HuH-7 (cell line): ENCODE results near the gene XCR1.

ENCODE experiments used
- DNase-seq: peaks from one replicate; pipeline ENCODE4 v3.0.0; 2011; ENCODE audit warnings: low spot score

XCR1 gene

GRCh38 chr3:45984331-45985312, 42.7 kb downstream of the XCR1 start:
- DNase-seq = no peak

DNA sequence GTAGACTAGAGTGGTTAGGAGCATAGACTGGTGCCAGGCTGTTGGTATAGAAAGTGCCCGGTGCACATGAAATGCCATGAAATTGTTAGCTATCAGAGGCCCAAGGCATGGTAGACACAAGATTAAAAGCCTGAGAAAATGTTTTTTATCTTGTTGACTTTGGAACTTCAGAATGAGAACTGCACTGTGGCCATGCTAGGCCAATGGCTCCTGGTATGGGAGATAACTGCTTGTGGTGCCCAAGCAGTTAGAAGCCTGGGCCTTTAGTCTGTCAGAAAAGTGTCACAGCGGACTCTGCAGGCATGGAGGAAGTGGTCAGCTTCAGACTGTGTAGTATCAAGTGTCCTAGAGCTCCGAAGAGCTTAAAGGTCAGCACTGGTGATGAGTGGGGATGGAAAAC, 43.5 kb downstream of the XCR1 start:
- DNase-seq = no peak

DNA sequence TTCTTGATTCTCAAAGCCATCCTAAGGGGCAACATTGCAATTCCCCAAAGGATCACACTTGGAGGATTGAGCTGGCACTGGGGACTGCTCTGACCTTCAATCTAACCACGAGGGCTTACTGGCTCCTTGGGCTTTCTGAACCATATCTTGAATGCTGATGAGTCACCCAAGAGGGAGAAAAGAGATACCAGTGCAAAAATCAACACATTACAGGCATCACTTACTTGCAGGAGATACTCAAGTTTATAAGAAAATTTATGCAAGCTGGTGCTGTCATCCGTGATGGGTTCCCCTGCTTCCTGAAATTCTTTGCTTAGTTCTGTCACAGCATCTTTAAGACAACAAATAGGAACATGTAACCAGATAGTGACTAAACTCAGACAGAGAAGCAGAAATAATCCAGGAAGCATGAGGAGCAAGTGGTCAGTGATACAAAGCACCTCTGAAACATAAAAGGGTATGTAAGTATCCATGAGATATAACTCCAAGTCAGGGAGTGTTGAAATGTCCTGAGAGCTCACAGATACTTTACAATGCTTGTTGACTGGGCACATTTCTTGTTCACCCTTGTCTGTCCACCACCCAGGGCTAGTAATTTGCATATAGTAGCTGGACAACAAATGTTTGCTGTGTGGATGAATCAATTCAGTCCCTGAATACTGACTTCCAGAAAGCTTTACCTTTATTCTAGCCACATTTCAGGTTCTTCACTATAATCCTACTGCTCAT, 45.8 kb downstream of the XCR1 start:
- no peak for DNase-seq

GRCh38 chr3:45980819-45981218, 46.5 kb downstream of the XCR1 start:
- no peak for DNase-seq

DNA sequence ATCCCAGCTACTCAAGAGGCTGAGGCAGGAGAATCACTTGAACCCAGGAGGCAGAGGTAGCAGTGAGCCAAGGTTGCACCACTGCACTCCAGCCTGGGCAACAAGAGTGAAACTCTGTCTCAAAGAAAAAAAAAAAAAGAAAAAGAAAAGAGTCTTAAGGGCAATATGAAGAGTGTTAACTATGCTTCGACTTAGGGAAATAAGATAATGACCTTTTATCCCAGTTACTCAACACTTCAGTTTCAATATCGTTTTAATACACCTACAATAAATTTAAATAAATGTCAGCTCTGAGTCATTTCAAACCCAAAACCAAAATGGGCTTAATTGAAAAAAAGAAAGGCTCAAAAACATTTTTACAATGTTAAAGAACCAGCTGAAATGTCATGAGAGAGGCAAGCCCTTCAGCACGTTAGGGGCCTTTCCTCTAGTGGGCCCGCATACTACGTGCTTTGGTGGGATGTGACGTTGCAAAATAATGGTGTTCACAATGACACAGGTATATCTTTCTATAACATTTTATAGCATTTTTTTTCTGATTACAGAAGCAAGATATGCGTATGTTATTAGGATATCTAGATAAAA, 47.0 kb downstream of the XCR1 start:
- DNase-seq = no peak

DNA sequence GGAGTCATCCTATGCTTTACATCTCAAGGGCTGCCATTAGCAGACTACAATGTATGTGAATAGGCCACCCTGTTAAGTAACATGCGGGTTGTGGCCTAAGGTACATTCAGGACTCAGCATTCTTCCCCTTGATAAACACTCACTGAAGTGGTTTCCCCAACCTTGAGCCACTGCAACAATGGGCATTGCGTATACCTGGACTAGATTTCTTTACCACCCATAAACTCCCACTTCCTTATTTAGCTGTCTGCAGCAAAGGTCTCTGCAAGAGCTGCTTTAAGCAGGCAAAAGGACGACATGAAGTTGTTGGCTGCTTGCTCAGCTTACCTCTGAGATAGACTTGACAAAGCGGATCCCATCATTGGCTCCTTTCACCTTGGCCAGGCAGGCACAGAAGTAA, 47.9 kb downstream of the XCR1 start:
- no peak for DNase-seq

DNA sequence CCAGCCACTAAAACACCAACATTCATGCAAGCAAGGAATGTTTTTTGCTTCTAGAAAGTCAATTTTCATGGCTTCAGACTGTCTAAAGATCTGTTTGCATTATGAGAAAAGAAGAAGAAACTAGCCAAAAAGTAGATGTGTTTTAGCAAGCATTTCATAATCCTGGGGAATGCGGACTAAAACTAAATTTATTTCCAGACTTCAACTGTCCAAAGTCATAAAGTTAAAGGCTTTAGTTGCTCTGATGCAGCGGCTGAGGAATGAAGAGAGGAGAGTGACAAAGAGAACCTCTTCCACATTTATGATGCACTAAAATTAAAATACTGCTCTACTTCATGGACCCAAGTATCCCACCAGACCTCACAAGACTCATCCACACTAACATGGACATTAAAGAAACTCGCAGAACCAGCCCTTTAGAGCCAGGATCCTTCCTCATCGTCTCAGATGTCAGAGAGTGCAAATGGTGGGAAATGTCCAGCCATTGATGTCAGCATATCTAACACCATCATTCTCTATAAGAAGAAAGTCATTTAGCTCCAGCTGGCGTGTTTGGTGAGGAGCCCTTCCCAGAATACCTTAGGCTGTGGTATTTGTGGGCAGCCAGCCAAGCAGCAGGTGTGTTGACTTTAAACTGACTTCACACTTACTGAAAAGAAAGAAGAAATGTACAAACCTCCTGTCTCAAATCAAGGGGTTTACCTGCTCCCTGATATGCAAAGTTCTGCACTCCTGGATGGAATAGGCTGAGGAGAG, 49.1 kb downstream of the XCR1 start:
- DNase-seq = no peak

DNA sequence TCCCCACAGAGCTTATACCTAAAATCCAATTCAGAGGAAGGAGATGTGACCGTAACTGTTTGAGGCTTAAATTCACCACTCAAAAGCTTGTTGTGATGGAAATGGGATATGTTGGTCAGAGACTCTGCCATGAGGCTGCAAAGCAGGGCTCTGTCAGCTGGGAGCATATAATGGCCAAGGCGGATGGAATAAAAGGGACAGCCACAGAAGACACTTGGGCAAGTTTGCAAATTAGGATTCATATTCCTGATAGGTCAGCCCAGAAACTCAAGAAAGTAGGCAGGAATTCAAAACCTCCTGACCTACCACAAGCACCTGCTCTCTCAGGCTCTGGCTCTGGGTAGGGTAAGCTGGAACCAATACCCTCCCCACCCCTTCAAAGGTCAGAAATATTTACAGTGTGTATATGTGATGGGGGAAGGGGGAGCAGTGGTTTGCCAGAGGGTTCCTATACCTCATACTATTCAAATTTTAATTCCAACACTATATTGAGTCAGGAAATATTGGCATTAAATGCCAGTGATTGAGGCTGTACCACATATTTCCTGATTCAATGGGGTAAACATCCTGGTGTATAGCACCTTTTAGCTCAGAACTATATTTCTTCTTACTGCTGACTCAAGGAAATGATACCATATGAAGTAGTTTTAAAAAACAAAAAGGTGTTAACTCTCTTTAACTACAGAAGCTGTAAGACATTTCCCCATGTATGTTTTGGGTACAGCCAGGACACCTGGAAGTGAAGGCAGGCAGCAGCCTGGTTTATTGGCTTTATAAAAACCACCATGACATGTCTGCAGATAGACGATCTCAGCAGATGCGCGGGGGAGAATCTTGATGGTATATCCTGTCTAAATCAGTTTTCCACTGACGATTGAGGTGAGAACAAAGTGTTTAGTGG, 50.8 kb downstream of the XCR1 start:
- no peak for DNase-seq

- no peak for DNase-seq
Observed at GRCh38 chr3:45975686-45976085, 51.6 kb downstream of the XCR1 start.

DNA sequence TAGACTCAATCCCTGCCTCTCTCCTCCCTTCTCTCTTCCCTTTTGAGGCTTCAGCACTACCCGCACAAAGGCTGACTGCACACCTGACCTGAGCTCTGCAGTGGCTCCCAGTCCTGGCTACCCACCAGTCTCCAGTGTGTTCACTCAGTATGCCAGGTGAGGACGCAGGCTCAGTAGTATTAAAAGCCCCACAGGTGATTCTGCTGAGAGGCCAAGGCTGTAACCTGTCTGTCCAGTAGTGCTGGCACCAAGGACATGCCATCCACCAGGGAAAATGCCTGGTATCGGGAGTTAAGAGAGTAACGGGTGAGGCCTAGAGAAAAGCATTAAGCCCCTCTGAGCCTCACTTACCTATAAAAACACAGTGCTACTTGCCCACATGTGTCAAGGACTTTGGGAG, 52.6 kb downstream of the XCR1 start:
- DNase-seq = no peak

DNA sequence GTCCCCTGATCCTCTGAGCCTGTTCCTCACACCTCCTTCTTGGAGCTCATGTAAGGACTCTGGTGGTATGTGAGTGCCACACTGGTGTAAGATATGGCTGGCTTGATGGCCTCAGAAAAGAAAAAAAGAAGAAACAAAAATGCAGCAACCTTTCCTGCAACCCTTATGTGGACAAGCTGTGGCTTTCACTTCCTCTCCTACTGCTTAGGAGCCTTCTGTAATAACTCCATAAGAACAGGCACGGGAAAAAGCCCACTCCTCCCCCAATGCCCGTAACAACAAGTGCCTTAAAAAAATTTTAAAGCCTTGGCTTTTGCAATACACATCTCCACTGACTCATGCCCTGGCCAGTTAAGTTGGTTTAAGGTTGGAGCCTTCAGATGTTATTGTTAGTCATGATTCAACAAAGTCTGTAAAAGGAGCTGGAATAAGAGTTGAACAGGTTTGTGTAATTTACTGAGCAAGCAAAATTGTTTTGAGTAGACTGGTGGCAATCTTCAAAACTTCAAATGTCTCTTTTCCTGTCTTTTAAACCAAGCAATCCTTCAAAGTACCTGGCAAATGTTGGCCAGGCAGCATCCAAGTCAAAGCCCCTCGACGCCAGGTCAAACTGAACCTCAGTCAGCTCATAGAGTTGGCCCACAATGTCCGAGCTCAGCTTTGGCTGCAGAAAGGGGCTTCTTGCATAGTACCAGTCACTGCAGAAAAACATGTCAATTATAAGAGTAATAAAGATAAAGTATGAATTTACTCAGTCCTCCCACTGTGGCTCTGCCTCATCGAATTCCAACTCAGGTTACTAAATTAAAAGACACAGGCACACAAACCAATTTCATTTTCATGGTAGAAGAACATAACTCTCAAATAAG, 54.5 kb downstream of the XCR1 start:
- DNase-seq = no peak

DNA sequence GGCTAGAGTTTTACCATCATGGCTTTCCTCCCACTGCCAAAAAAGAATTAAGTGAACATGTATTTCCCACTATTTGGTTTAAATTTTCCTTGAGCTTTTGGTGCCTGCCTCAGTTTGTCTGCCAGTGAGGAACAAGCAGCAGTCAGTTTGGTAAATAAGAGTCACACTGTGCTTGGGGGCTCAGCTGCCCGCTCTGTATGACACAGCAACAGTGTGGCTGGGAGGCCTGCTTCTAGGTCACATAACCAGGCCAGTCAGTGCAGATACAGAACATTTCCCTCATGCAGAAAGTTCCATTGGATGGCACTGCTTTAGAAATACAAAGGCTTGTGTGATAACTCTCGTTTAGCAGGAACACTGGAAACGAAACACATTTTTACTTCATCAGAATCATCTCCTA, 57.3 kb downstream of the XCR1 start:
- no peak for DNase-seq

DNA sequence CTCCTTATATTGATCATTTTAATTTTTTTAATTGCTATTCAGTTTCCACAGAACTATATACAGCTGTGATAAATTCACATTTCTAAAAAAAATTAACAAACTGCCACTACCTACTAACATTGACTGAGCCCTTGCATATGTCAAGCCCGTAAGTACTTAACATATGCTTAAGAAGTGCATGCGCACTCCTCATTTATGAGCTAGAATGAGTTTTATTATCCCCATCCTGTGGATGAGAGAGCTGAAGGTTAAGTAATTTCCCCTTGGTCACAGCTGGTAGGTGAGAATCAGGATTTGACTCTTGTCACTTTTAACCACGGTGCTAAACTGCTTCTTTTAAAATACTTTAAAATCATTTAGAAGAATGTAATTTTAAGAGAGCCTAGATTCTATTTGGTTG, 58.2 kb downstream of the XCR1 start:
- no peak for DNase-seq

GRCh38 chr3:45968706-45969105, 58.6 kb downstream of the XCR1 start:
- no peak for DNase-seq

GRCh38 chr3:45968149-45968548, 59.1 kb downstream of the XCR1 start:
- no peak for DNase-seq

DNA sequence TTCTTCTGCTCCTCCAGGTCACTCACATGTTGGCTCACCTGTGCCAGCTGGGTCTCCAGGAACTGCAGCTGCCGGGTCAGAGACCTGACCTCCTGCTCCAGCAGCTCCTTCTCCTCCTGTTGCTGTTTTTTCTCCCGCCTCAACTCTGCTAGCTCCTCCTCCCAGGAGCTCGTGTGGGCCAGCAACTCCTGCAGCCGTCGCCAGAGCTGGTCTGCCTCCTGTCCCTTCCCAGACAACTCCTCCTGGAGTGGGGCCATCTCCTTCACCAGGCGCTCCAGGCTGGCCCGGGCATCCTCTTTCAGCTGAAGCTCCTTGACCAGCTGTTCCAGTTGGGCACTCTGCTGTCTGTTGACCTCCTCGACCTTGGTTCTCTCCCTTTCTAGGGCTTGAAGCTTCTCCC, 59.6 kb downstream of the XCR1 start:
- no peak for DNase-seq
